HG02623 (cell line): Measurements from ENCODE around the gene ESYT1.
"Not testable (repeated sequence)": the region's sequence is repeated elsewhere in the genome, so short reads cannot be mapped to it uniquely, and the experiment has no call there.

Source experiments
- ATAC-seq: cut with Tn5 transposase; IDR thresholded peaks from one replicate; pipeline ENCODE4 v1.9.1; 2021; ENCODE audit warnings: moderate library complexity; ENCODE audit not compliant: unreplicated experiment

Gene ESYT1

DNA sequence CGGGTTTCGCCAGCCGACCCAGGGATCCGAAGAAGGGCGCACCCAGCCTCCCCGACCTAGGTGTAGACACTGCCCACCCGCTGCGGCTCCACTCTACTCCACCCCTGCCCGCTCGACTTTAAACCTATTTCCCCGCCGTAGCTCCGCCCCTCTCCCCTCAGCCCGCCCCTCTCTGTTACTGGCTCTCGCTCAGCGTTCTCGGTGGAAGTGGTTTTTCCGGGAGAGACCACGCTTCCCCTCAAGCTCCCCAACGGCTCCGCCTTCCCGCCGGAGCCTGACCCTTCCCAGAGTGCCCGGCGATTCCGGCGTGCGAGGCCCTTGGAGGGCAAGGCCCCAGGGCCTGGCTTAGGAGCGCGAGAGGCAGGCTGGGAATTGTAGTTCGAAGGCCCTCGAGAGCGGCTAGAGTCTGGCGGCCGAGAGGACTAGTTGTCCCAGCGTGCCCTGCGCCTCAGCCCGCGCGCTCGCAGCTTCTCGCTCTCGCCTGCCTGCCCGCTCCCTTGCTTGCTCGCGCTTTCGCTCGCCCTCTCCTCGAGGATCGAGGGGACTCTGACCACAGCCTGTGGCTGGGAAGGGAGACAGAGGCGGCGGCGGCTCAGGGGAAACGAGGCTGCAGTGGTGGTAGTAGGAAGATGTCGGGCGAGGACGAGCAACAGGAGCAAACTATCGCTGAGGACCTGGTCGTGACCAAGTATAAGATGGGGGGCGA, 23.8 kb upstream of the ESYT1 start, which contains the start of gene PA2G4:
Gene PA2G4 (plus strand): TSS at position 451 of the 706 bp plus-strand sequence. CDS start 179 bp downstream, at position 630.
- peak; percentile 93 for ATAC-seq

DNA sequence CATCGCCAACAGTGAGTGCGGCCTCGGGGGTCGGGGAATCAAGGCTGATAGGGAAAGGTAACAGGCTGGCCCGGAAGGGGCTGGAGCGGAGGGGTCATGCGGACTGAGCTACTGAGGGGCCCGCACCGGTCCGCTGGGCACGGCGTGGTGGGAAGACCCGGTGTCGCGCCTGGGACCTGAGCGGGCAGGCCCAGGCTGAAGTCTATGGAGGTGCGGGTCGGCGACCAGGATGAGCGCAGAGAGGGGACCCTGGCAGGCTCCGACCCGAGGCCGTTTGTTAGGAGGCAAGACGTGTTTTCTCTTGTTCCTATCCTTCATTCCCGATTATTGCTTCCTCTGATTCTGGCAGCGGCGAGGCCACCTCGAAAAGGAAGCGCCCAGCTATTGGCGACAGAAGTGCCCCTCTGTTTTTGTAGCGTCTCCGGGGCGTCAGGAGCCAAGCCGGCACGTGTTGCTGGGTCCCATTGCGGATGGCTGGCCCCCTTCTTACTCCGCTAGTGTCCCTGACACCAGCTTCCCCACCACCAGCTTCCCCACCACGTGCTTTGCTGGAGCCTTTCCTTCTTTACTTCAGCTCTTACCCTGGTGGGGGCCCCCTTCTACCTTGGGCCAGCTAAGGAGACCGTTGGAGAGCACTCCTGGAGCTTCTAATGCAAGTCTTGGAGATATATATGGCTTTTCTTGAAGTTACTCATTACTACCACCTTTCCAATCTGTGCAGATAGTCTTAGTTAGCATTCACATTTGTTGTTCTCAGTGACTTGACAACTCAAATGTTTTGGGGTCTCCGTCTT, 23.1 kb upstream of the ESYT1 start:
- ATAC-seq = peak; percentile 8

DNA sequence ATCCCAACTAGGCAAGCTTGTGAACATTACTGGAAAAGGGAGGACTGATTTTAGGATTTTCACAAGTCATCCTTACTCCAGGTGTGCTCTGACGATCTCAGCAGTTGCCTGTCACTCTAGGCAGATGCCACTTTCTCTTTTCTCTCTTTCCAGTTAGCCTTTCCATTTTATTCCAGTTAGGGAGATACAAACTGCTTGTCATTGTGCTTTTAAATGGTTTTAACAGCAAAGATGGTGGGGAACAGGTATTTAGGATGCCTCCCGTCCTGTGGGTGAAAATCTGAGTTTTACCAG, 22.5 kb upstream of the ESYT1 start:
- no peak for ATAC-seq

DNA sequence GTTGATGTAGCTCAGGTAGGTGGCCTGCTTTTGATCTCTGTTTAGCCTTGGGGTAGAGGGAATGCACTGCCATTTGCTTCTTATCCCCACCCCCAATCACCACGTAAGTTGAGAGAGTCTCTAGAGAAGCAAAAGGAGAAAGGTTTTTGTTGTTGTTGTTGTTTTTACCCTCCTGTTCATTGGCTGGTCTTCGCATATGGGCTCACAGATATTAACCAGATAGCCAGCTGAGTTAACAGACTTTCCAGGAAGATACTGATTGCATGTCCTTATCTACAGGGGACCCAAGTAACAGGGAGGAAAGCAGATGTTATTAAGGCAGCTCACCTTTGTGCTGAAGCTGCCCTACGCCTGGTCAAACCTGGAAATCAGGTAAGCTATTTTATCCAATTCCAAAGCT, 20.8 kb upstream of the ESYT1 start:
- ATAC-seq = no peak

DNA sequence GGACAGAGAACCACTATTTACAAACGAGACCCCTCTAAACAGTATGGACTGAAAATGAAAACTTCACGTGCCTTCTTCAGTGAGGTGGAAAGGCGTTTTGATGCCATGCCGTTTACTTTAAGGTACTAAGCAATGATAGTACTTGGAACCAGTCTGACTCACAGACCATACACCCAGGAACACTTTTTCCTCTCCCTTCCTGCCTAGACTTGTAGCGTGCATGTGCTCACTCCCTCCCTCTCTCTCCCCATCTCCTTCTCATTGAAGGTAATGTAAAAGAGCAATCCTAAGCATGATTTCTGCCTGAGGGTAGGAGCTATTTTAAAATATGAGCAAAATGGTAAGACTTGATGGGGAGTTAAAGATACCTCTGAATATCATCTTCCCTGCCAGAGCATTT, 17.5 kb upstream of the ESYT1 start:
- no peak for ATAC-seq

DNA sequence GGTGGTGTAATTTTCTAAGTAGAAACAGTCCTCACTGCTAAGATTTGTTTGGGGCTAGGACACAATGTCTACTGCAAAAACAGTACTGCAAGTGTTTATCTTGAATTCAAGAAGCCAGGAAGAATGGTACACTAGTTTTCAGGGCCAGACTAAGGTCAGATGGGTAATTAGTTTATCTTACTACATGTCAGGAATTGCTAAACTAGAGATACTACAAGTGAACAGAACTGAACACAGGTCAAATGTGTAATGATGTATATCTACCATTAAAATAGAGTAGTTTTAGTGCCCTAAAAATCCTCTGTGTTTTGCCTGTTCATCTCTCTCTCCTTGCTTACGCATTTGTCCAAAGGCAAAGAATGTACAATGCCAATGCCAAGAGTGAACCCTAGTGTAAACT, 14.0 kb upstream of the ESYT1 start:
- no peak for ATAC-seq

DNA sequence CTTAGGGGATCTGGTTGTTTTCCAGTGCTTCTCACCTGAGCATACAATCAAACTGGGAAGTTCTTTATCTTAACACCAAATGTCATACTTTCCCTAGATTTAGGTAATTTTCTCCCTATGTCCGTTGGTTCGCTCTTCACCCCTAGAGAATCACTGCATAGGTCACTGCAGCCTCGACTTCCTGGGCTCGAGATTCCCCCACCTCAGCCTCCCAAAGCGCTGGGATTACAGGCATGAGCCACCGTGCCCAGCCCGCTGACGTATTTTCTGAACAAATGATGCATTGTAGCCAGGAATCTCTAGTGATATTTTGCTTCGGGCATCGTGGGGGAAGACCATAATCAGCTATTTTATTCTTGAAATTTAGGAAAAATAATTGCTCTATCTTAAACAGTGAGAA, 12.7 kb upstream of the ESYT1 start:
- no peak for ATAC-seq

DNA sequence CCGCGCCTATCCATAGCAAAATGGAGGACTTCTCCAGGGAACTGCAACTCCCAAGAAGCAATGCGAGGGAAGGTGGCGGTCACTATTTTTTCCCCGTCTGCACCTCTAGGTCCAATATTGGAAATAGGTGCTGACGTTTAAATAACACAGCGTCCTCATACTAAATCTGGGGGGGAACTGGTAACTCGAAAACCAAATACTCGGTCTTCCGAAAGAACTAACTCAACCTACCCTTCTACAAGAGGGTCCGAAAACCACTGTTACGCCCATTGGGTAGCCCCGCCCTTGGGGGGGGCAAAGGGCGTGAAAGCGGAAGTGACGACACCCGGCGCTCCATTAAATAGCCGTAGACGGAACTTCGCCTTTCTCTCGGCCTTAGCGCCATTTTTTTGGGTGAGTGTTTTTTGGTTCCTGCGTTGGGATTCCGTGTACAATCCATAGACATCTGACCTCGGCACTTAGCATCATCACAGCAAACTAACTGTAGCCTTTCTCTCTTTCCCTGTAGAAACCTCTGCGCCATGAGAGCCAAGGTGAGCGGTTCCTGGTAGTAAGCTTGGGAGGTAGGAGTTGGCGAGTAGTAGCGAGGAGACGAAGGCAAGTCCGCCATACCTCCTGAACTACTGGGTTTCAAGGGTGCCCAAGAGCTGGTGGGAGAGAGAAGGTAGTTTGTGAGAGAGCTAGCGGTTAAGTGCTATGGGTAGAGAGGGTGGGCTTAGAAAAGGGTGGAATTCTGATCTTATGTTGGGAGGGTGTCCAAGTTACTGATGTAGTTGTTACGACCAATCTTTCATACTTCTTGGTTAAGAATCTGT, 11.6 kb upstream of the ESYT1 start, which contains the start of gene RPL41:
Gene RPL41 (plus strand): TSS at position 367 of the 815 bp plus-strand sequence.
- peak; percentile 29 for ATAC-seq

DNA sequence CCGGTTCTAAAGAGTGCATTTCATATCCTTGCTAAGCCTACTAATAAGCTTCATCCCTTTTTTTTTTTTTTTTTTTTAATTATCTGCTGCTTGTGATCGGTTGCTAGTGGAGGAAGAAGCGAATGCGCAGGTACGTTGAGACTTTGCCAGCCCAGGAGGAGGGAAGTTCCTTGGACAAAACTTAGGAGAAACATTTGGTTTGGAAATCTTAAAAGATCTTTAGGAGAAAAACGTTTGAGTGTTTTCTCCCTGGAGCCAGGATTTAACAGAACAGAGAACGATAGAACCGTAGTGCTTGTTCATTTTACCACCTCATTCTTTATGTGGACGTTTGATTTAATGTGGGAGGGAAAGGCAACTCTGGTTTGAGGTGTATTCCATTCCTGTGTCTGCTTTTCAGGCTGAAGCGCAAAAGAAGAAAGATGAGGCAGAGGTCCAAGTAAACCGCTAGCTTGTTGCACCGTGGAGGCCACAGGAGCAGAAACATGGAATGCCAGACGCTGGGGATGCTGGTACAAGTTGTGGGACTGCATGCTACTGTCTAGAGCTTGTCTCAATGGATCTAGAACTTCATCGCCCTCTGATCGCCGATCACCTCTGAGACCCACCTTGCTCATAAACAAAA, 10.9 kb upstream of the ESYT1 start:
- not testable (repeated sequence) for ATAC-seq

DNA sequence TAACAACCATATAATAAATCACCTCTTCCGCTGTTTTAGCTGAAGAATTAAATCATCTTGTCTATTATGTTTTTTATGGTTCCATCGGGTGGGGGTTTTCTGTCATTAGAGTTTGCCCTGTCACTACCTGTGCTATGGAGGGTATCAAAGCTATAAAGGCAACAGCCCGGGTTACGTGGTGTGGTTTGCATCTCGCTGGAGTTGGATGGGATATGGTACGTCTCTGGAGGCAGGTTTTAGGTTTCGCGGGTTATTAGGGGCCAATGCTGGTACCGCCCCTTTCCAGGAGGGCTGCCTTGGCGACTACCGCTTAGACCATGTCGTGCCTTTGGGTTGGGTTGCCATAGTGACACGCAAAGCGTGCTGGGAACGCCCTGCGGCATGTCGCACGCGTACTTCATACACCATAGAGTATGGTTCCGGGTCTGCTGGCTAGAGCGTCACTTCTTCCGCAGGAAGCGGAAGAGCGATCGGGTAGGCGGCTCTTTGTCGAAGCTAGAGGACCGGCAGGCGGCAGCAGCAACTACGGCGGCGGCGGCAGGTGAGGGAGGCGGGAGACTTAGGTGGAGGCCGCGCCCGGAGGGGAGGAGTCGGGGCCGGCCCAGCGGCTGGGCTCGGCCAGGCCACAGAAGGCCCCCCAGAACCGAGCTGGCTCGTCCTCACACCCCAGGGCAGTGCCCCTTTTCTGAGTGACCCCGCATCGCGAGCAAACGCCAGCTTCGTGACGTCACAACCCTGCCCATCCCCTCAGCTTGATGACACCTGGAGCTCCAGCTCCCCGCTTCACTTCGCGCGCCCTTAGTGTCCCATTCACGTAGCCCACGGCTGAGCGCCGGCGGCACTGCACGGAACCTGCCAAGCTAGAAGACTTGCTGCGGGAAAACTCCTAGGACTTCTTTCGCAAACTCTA, 10.0 kb upstream of the ESYT1 start, which contains the start of gene ZC3H10:
Gene ZC3H10 (plus strand): TSS at position 489 of the 910 bp plus-strand sequence. CDS start 2,297 bp downstream, outside the sequence.
- ATAC-seq = peak; percentile 84

DNA sequence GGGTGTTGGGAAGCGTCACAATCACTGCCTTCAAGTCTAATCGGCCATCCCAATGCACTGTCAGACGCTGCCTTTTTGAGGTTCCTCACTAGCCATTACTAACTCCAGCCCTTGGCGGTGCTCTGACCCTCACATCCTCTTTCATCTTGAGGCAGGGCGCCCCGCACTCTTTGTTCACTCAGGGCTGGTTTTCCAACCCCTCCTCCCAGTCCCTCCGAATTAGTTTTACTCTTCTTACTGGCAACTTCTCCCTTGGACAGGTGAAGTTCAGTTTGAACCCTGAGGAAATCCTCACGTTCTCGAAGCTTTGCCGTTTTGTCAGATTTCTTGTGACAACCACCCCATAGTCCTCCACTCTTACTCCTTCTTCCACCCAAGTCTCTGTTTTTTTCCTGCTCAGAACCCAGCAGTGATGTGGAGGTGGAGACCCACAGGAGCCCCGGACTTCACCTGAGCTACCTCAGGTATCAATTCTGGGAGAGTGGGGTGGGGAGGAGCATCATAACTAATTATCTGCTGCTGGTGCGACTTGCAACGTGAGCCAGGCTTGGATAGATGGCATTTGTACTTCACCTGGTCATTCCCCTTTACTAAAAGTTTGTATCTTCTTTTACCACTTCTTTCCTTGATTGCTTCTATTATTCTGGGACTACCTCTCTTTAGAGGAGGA, 9.2 kb upstream of the ESYT1 start:
- ATAC-seq = no peak

DNA sequence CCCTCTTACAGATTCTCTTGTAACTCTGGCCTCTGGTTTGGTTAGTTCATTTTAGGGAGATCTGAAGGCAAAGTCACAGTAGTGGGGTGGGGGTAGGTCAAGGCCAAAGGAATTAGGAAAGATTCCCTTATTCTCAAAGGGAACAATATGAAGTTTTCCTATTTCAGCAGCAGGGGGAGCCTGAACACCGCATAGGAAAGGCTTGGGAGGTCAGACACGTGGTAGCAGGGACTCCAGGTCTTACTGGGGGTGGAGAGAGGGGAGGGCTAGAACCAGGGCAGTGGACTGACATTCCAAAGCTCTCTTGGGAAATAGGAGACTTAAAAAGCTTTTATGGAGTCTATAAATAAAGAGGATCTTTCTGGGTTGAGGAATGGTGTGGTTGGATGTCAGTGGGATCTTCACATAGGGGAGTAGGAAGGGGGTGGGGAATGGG, 8.7 kb upstream of the ESYT1 start:
- no peak for ATAC-seq

DNA sequence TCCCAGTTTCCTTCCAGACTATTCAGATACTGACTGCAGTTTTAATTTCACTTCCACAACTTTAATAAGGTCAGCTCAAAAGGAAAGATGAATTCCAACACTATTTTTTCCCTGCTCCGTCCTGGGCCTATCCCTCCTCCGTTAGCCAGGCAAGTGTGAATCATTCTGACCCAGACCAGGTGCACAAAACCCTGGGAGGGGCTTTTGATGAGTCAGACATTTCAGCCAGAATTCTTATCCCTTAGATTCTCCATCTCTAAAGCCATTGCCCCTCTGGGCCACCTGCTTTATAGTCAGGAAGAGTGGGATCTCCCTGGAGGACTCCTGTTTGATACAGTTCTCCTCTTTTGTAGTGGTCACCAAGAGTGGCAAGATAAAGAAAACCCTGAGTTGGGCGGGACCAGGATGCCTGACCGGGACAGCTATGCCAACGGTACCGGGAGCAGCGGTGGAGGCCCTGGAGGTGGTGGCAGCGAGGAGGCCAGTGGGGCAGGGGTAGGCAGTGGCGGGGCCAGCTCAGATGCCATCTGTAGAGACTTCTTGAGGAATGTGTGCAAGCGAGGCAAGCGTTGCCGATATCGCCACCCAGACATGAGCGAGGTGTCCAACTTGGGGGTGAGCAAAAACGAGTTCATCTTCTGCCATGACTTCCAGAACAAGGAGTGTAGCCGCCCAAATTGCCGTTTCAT, 7.8 kb upstream of the ESYT1 start:
- ATAC-seq = no peak

DNA sequence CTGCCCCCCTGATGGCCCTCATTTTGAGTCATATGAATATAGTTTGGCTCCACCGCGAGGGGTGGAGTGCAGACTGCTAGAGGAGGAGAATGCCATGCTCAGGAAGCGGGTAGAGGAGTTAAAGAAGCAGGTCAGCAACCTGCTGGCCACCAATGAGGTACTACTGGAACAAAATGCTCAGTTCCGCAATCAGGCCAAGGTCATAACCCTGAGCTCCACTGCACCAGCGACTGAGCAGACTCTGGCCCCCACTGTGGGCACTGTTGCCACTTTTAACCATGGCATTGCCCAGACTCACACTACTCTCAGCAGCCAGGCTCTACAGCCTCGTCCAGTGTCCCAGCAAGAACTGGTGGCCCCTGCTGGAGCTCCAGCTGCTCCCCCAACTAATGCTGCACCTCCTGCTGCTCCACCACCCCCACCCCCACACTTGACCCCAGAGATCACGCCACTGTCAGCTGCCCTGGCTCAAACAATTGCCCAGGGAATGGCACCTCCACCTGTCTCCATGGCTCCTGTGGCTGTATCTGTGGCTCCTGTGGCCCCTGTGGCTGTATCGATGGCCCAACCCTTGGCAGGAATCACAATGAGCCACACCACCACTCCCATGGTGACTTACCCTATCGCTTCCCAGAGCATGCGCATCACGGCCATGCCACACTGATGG, 6.7 kb upstream of the ESYT1 start:
- ATAC-seq = no peak

DNA sequence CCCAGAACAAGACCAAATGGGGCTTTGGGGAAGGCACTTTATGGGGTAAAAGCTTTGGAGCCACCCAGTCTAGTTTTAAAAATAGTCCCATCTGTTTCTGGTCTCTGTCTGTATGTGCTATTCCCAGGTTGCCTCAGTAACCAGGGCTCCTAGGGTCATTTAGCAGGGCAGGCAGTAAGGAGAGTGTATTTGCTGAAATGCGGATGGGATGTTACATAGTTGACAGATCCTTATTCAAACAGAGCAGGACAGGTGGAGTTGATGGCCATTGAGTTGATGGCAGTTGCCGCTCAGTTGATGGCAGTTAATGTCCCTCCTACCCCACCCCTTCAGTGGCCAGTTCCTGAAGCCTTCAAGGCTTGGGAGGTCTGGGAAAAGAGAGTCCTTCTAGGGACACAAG, 5.4 kb upstream of the ESYT1 start:
- ATAC-seq = no peak

DNA sequence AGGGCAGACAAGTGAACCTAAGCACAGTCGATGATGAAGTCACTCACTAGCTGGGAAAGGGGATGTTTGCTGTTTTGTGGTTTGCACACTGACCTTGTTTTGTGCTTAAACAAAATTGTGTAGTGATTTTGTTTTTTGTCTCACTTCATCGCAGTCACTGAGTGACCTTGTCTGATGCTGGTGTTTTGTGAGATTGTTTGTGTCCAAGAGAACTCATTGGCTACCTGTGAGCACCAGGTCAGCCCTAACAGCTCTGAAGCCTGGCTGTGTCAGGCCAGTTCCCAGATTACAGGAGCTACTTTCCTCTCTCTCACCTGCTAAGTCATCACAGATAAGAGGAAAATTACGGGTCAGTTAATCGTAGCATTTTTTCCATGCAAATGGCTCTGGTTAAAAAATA, 3.9 kb upstream of the ESYT1 start:
- ATAC-seq = no peak

DNA sequence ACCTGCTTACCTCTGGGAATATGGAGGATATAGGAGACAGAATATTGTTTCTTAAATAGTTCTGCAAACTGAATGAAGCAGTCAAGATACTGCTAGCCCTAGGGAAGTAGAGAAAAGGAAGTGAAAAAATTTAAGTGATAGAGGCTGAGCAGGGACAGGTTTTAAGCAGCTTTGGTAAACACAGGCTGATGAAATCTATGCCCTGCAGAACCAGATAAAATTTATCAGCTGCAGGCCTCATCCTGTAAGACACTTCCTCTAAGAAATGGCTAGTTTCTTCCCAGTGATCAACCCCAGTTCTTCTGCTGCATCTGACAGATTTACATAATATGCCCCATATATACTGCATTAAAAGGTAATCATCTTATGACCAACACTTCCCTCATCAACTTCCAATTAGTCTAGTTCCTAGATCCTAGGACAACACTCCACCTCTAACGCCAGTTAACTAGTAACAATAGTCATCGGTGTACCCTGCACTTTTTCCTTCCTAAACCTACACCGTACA, 1.3 kb upstream of the ESYT1 start:
- no peak for ATAC-seq

DNA sequence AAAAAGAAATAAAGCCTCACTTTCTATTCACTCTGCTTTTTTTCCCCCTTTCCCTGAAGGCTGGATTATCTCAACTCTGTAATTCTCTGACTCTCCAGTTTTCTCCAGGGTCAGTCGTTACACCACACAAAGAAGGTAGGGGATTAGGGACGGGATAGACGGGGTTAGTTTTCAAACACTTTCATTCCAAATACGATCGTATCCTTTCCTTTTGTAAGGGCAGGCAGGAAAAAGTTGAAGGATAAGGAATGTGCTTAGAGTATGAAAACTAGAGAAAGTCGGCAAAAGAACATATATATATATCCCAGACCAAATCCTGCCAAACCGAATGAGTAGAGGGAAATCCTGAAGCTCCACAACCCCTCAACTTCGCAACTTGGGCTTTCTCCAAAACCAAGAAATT, 581 bp upstream of the ESYT1 start:
- ATAC-seq = no peak
